Stimulated activated CD8-positive, alpha-beta memory T cell treated with anti-CD3 and anti-CD28 coated beads, Interleukin-2, amount 100 ng/mL, for 1 hour (primary cell): ENCODE results near the gene PRKAG3.

Experiments
- DNase-seq, 2 donors: peaks; one replicate each; pipeline ENCODE4 v3.0.0-alpha.2; 2020; ENCODE audit warnings: low read depth in 2 of 2

The PRKAG3 gene

GRCh38 chr2:218814540-218815243 is 16.9 kb downstream of the PRKAG3 start:
- DNase-seq = no peak

GRCh38 chr2:218813771-218814460 is 17.7 kb downstream of the PRKAG3 start:
- no peak for DNase-seq

- no peak for DNase-seq
Measured at GRCh38 chr2:218812861-218813260, 18.7 kb downstream of the PRKAG3 start.

- no peak for DNase-seq
Measured at GRCh38 chr2:218812096-218812815, 19.3 kb downstream of the PRKAG3 start.

GRCh38 chr2:218811382-218811781 is 20.2 kb downstream of the PRKAG3 start:
- no peak for DNase-seq

GRCh38 chr2:218810256-218810655 is 21.3 kb downstream of the PRKAG3 start:
- no peak for DNase-seq

GRCh38 chr2:218809515-218809914 is 22.1 kb downstream of the PRKAG3 start:
- no peak for DNase-seq

GRCh38 chr2:218807626-218808025 is 24.0 kb downstream of the PRKAG3 start:
- DNase-seq = no peak

- no peak for DNase-seq
Measured at GRCh38 chr2:218806346-218806978, 25.1 kb downstream of the PRKAG3 start.

- DNase-seq = no peak
Measured at GRCh38 chr2:218805627-218806026, 26.0 kb downstream of the PRKAG3 start.

- DNase-seq = no peak
Measured at GRCh38 chr2:218804817-218805216, 26.8 kb downstream of the PRKAG3 start.

GRCh38 chr2:218802386-218802994 is 29.1 kb downstream of the PRKAG3 start:
- DNase-seq = no peak

- no peak for DNase-seq
Measured at GRCh38 chr2:218799990-218800389, 31.6 kb downstream of the PRKAG3 start.

- DNase-seq = no peak
Measured at GRCh38 chr2:218798767-218799504, 32.7 kb downstream of the PRKAG3 start.

GRCh38 chr2:218796691-218797090 is 34.9 kb downstream of the PRKAG3 start:
- no peak for DNase-seq

- DNase-seq = no peak
Measured at GRCh38 chr2:218792433-218792832, 39.2 kb downstream of the PRKAG3 start.

- no peak for DNase-seq
Measured at GRCh38 chr2:218788529-218789255, 42.9 kb downstream of the PRKAG3 start.

GRCh38 chr2:218786133-218786532 is 45.5 kb downstream of the PRKAG3 start:
- DNase-seq = no peak

GRCh38 chr2:218785103-218785502 is 46.5 kb downstream of the PRKAG3 start:
- DNase-seq = no peak

- no peak for DNase-seq
Measured at GRCh38 chr2:218783688-218784087, 47.9 kb downstream of the PRKAG3 start.

GRCh38 chr2:218782528-218782844 is 49.1 kb downstream of the PRKAG3 start:
- no peak for DNase-seq
